ENCODE results near the gene C2orf49. TPM values are rescaled to one million over a fixed set of nuclear protein-coding genes. Genes with fewer than 3 reads are reported as not detected.
A peak's percentile ranks its signal among the peaks of the same experiment; 100 is the strongest.

Gene C2orf49
- total and polyA plus RNA-seq, 9 of the 15 experiments (the other 6 are each of a cell fraction or from before 2014, with no cell fraction given): 17.9 to 38.2 (median 25.6) TPM

- CTCF ChIA-PET (ENCODE audit: low intra/inter-chr PET ratio): interaction anchor here (4.1 kb wide), 1 partner anchor 149 kb away, joined by 117 read pairs; no protein-coding TSS in a partner anchor
Measured at GRCh38 chr2:105371810-105372209, 34.5 kb downstream of the C2orf49 start.

GRCh38 chr2:105373344-105373781 is 36.0 kb downstream of the C2orf49 start:
- ATAC-seq: no peak
- ChIA-PET CTCF (ENCODE audit: low intra/inter-chr PET ratio) (no interaction called here), POLR2A (interaction anchor here (2.1 kb wide), 1 partner anchor 11 kb away, joined by 4 read pairs; no protein-coding TSS in a partner anchor)
- FAIRE-seq: no peak
- Histone ChIP-seq H3K4me1 (replicated peaks in 1 of 2; ENCODE audit: control insufficient read depth in 2 of 2, insufficient read depth in 2 of 2, low read length in 2 of 2) (peaks cover 0 to 4% of the 10 kb centered on the region in 2 experiments; a peak in 2 of 5 replicates), H3K4me2 (ENCODE audit: insufficient read depth, low read length) (no peak overlapping the region), H3K36me3 (ENCODE audit: control insufficient read depth, insufficient read depth, low read length) (peaks cover 54% of the 10 kb centered on the region; the same call in 2 of the 3 replicates), H2AFZ (ENCODE audit: low read depth, low read length) (no peak overlapping the region), H4K20me1 (replicated peaks; ENCODE audit: control insufficient read depth, insufficient read depth, low read length) (no peaks in the 10 kb centered on the region), H3K9me3 (replicated peaks; ENCODE audit: control insufficient read depth, insufficient read depth, low read depth, low read length) (no peaks in the 10 kb centered on the region), H3K9ac (ENCODE audit: insufficient read depth in 1 of 2, low read depth in 2 of 2, low read length in 2 of 2) (peak overlapping the region in 1 of 2 experiments; percentile 55; a peak in 1 of 4 replicates), H3K9me1 (ENCODE audit: control insufficient read depth, insufficient read depth, low read length) (no peaks in the 10 kb centered on the region), H3K79me2 (ENCODE audit: control insufficient read depth, insufficient read depth, low read length) (no peaks in the 10 kb centered on the region), H3K27ac (ENCODE audit: extremely low read depth, low read depth, low read length) (no peak overlapping the region), H3K4me3 (no peak overlapping the region), H3K27me3 (ENCODE audit: control insufficient read depth in 2 of 2, insufficient read depth in 2 of 2, low read length in 2 of 2) (no peaks in the 10 kb centered on the region)
- WGBS (ENCODE audit: insufficient coverage, low coverage, missing lambda C conversion rate): 79% methylated on average over 9 of the region's 9 CpGs
- DNase-seq (ENCODE audit: extremely low read depth in 1 of 4, low spot score in 3 of 4): no peak
- no TSS peak for BruUV-seq (replicated peaks)
- in situ Hi-C loops (cut with MboI) (loop anchor here (5.0 kb wide), 1 partner anchor 149 kb away; no protein-coding TSS in a partner anchor), intact Hi-C loops (cut with micrococcal nuclease) (loop anchor here (5.0 kb wide), 1 partner anchor 79 kb away; no protein-coding TSS in a partner anchor)
- TF ChIP-seq ZBTB40 (IDR thresholded peaks at IDR 0.05) (no peak), ZBTB40 (CRISPR knock-in tag; IDR thresholded peaks at IDR 0.05) (no peak), CREB3 (tag; conservative IDR thresholded peaks at IDR 0.05; ENCODE audit: low read depth) (no peak)

More at GRCh38 chr2:105371810-105372209, 34.5 kb downstream of the C2orf49 start:
- no peak for TF ChIP-seq SLC30A9 (CRISPR knock-in tag; IDR thresholded peaks at IDR 0.05)
- Histone ChIP-seq H3K36me3 (ENCODE audit: control insufficient read depth, insufficient read depth, low read length) (peaks cover 62% of the 10 kb centered on the region; the same call in 2 of the 3 replicates), H3K4me1 (replicated peaks in 1 of 2; ENCODE audit: control insufficient read depth in 2 of 2, insufficient read depth in 2 of 2, low read length in 2 of 2) (peaks cover 0 to 4% of the 10 kb centered on the region in 2 experiments; a peak in 2 of 5 replicates), H3K4me3 (no peak overlapping the region), H3K4me2 (ENCODE audit: insufficient read depth, low read length) (no peak overlapping the region), H3K79me2 (ENCODE audit: control insufficient read depth, insufficient read depth, low read length) (no peaks in the 10 kb centered on the region), H3K27me3 (ENCODE audit: control insufficient read depth in 2 of 2, insufficient read depth in 2 of 2, low read length in 2 of 2) (no peaks in the 10 kb centered on the region), H3K9me1 (ENCODE audit: control insufficient read depth, insufficient read depth, low read length) (no peaks in the 10 kb centered on the region), H3K9me3 (replicated peaks; ENCODE audit: control insufficient read depth, insufficient read depth, low read depth, low read length) (no peaks in the 10 kb centered on the region), H3K9ac (ENCODE audit: insufficient read depth in 1 of 2, low read depth in 2 of 2, low read length in 2 of 2) (0 out of 4 replicates have a peak overlapping the region, but pooled peaks of 1 of the 2 experiments have one; percentile 33), H3K27ac (ENCODE audit: extremely low read depth, low read depth, low read length) (no peak overlapping the region), H2AFZ (ENCODE audit: low read depth, low read length) (no peak overlapping the region), H4K20me1 (replicated peaks; ENCODE audit: control insufficient read depth, insufficient read depth, low read length) (no peaks in the 10 kb centered on the region)
- no peak for FAIRE-seq
- no peak for DNase-seq (ENCODE audit: extremely low read depth in 1 of 4, low spot score in 3 of 4)
- in situ Hi-C loops (cut with MboI): loop anchor here (5.0 kb wide), 1 partner anchor 150 kb away; no protein-coding TSS in a partner anchor
- no TSS peak for BruUV-seq (replicated peaks)
- 69% methylated on average over 4 of the region's 4 CpGs for WGBS (ENCODE audit: insufficient coverage, low coverage, missing lambda C conversion rate)
- ATAC-seq: no peak
- POLR2A ChIA-PET: interaction anchor here (0.6 to 1.0 kb wide), 3 partner anchors 13 to 32 kb away, joined by 3 to 5 read pairs (median 4); no protein-coding TSS in a partner anchor
- intact Hi-C loops (cut with micrococcal nuclease): loop anchor here (5.0 kb wide), 1 partner anchor 80 kb away; no protein-coding TSS in a partner anchor

All from K562 (cell line).